ENCODE data around the gene RAB3GAP1. TPM values are rescaled to one million over a fixed set of nuclear protein-coding genes. Genes with fewer than 3 reads are reported as not detected.

Gene RAB3GAP1
- total and polyA plus RNA-seq, 2 of the 4 experiments (the other 2 are of a cell fraction): 21.2 to 65.8 TPM

DNA sequence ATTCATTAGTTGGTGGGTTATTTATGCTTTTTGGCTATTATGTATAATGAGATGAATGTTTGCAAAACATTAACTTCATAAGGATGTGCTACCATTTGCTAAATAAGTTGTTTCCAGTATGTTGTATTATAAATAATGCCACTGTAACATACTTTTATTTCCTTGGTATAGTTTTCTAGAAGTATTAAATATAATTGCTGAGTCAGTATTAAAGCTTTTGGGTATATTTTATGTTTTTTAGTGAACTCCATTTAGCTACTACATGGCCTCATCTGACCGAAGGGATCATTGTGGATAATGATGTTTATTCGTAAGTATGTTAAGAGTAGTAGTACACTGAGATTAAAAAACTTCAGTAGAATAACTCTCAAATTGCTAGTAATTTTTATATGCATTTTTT, 73.8 kb downstream of the RAB3GAP1 start:
- Histone ChIP-seq H3K4me2 (ENCODE audit: low read depth, low read length) (no peak overlapping the region), H4K5ac (ENCODE audit: low read depth, low read length) (no peak overlapping the region), H2AFZ (replicated peaks; ENCODE audit: low read length, poor library complexity) (no peak overlapping the region), H2AK5ac (ENCODE audit: low read depth, low read length) (no peak overlapping the region), H3K27ac (ENCODE audit: insufficient read depth, low read length) (no peak overlapping the region), H3K23ac (ENCODE audit: low read depth, low read length) (no peak overlapping the region), H3K9ac (ENCODE audit: low read depth, low read length) (no peak overlapping the region), H3K9me1 (ENCODE audit: insufficient read depth, low read length) (peaks cover 4% of the 10 kb centered on the region), H3K4ac (ENCODE audit: low read depth, low read length) (no peak overlapping the region), H2AK9ac (replicated peaks; ENCODE audit: low read depth, low read length, poor library complexity) (no peak overlapping the region), H2BK120ac (ENCODE audit: low read depth, low read length) (no peak overlapping the region), H4K8ac (ENCODE audit: low read depth in 2 of 2, low read length in 2 of 2) (no peak overlapping the region), H2BK20ac (ENCODE audit: low read depth, low read length) (no peak overlapping the region), H3K9me3 (ENCODE audit: control insufficient read depth, insufficient read depth, low read length) (no peaks in the 10 kb centered on the region), H3K36me3 (ENCODE audit: control insufficient read depth, insufficient read depth, low read length) (peaks cover 15% of the 10 kb centered on the region), H2BK5ac (ENCODE audit: low read depth, low read length, poor library complexity, severe bottlenecking) (no peak overlapping the region), H3K79me1 (ENCODE audit: low read depth in 1 of 2, low read length in 2 of 2) (peaks cover 0 to 4% of the 10 kb centered on the region in 2 experiments; a peak in 3 of 4 replicates), H3K4me1 (ENCODE audit: control insufficient read depth, insufficient read depth, low read length) (peaks cover 2% of the 10 kb centered on the region; the same call in 1 of the 2 replicates), H2BK15ac (ENCODE audit: low read depth, low read length) (no peak overlapping the region), H3K14ac (replicated peaks; ENCODE audit: low read depth, low read length) (no peak overlapping the region), H4K20me1 (ENCODE audit: insufficient read depth, low read length) (no peaks in the 10 kb centered on the region), H3K27me3 (ENCODE audit: control insufficient read depth, insufficient read depth, low read length) (no peaks in the 10 kb centered on the region), H3K56ac (ENCODE audit: extremely low read depth, insufficient read depth, low read length) (no peak overlapping the region), H3K18ac (ENCODE audit: low read depth, low read length) (no peak overlapping the region), H3K4me3 (ENCODE audit: insufficient read depth, low read depth, low read length) (no peak overlapping the region), H4K91ac (ENCODE audit: insufficient read depth, low read depth, low read length) (no peak overlapping the region)
- POLR2A ChIA-PET (ENCODE audit: unreplicated experiment): no interaction called here
- in situ Hi-C loops (cut with MboI; ENCODE audit: low sequenced_read_pairs): no loop called here
- TF ChIP-seq CEBPB (IDR thresholded peaks at IDR 0.05; ENCODE audit: low read depth, low read length) (no peak), MAFK (IDR thresholded peaks at IDR 0.05; ENCODE audit: low read depth, low read length) (peak; percentile 95)
- no TSS peak for BruUV-seq (replicated peaks)
- CTCF ChIA-PET: no interaction called here
- intact Hi-C loops (cut with micrococcal nuclease): no loop called here
- ATAC-seq (ENCODE audit: low read depth): no peak
- no peak for DNase-seq
- WGBS, 2 experiments (ENCODE audit: extremely low coverage in 2 of 2, insufficient read length in 1 of 2): no CpG with 5 or more reads among the region's 2 CpGs
- dilution Hi-C loops (cut with HindIII; ENCODE audit: low sequenced_read_pairs, unreplicated experiment): no loop called here
